CD4-positive, alpha-beta T cell treated with Interleukin-10 for 1 hour (primary cell): Measurements from ENCODE around the gene ANXA8L1.
"Not testable (repeated sequence)": the region's sequence is repeated elsewhere in the genome, so short reads cannot be mapped to it uniquely, and the experiment has no call there.

Source experiments
- DNase-seq: peaks from one replicate; pipeline ENCODE4 v3.0.0-alpha.2; 2020

Gene ANXA8L1

GRCh38 chr10:46398212-46398886 is 22.8 kb downstream of the ANXA8L1 start:
- DNase-seq = not testable (repeated sequence)

GRCh38 chr10:46409556-46409955 is 34.0 kb downstream of the ANXA8L1 start:
- not testable (repeated sequence) for DNase-seq

- DNase-seq = not testable (repeated sequence)
These were observed 35.5 kb downstream of the ANXA8L1 start for GRCh38 chr10:46411123-46411522.

DNA sequence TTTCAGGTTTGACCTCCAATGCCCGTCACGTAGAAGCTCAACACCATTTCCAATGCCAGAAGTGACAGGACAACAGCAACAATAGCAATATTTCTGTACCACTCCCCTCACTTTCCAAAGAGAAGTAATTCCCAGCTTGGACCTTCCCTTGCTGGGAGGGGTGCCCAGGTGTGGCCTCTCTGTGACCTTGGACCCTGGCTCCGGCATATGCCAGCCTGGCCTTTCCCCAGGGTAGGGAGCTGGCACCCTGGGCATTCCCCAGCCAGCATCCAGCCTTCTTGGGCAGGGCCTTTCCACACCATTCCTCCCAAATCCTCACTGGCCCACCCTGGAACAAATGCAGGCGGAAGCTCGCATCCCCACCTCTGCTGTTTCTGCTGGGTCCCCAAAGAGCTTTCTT is 37.1 kb downstream of the ANXA8L1 start:
- DNase-seq = not testable (repeated sequence)

GRCh38 chr10:46415291-46415690 is 39.7 kb downstream of the ANXA8L1 start:
- not testable (repeated sequence) for DNase-seq

GRCh38 chr10:46418283-46418682 is 42.7 kb downstream of the ANXA8L1 start:
- DNase-seq = not testable (repeated sequence)

DNA sequence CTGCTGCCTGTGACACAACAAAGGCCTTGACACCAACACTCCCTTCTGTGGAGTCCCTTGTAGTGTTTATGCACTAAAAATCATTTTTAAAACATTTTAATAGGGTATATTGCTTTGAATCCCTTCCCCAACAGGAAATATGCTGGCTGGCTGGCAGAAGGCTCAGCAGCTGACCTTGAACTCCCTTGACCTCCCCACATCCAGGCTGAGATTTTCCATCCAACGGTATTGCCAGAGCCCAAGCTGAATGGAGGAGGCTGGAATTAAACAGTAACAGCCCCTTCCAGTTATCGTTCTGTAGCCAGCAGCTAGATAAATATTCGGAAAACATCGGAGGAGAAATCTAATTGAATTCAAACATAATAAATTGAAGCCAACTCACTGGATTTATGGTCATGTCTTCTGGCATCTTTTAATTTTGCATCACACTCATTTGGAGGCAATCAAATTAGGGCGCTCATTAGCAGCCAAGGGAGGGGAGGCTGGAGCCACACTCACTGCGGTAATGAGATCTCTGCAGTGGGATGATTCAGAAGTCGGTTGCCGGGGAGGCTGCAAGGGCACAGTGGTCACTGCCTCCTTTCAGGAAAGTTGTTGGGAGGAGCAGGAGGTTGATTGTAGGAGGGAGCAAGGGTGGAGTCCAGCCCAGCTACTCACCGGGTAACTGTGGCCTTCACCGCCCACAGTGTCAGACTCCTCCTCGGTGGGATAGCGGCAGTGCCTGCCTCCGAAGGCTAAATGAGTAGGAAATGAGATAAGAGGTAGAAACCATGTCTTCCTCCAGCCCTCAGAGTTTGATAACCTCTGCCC is 44.2 kb downstream of the ANXA8L1 start:
- not testable (repeated sequence) for DNase-seq

DNA sequence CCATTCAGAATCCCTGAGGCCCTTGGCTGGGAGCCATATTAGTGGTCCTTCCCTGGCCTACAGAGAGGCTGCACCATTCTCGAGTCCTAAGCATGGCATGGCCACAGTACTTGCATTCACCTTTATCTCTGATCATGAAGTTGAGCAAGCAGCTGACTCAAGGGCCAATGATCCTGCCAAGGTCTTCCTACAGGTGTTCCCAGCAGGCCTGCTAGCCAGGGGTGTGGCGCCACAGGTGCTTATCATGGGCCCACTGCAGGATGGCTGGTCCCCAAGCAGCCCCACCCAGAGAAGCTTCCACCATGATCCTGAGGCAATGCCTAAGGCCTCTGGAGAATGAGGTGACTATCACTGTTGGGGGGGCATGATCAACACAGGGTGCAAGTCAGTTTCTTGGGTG is 48.0 kb downstream of the ANXA8L1 start:
- DNase-seq = not testable (repeated sequence)

GRCh38 chr10:46440942-46441341 is 65.4 kb downstream of the ANXA8L1 start:
- DNase-seq = not testable (repeated sequence)
